HG03060 (cell line): ENCODE results near the gene ATG7.
"Not testable (repeated sequence)": the region's sequence is repeated elsewhere in the genome, so short reads cannot be mapped to it uniquely, and the experiment has no call there.

Source experiments
- ATAC-seq: cut with Tn5 transposase; IDR thresholded peaks from one replicate; pipeline ENCODE4 v1.9.1; 2021; ENCODE audit warnings: low read depth, moderate number of reproducible peaks; ENCODE audit not compliant: unreplicated experiment

Gene ATG7

GRCh38 chr3:11250902-11251806, 21.0 kb upstream of the ATG7 start:
- no peak for ATAC-seq

DNA sequence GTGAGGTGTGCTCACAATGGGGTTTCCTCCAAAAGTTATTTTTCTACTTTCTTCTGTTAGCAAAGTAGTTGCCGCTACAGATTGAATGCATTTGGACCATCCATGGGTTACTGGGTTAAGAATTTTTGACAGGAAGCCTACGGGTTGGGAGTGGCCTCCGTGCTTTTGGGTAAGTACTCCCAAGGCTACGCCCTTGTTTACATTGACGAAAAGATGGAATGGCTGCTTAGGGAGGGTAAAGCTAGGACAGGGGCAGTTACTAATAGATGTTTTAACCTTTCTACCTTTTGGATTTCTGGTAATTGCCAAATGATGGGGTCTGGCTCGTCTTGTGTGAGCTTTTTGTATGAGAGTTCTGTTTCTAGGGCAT, 20.4 kb upstream of the ATG7 start:
- no peak for ATAC-seq

- no peak for ATAC-seq
These were observed 17.3 kb upstream of the ATG7 start for GRCh38 chr3:11254876-11255275.

DNA sequence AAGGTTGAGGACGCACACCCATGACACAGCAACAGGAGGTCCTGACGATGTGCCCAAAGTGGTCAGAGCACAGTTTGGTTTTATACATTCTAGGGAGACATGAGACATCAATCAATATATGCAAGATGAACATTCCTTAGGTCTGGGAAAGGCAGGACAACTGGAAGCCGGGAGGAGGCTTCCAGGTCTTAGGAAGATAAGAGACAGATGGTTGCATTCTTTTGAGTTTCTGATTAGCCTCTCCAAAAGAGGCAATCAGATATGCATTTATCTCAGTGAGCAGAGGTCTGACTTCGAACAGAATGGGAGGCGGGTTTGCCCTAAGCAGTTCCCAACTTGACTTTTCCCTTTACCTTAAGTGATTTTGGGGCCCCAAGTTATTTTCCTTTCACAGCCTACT, 16.7 kb upstream of the ATG7 start:
- not testable (repeated sequence) for ATAC-seq

- no peak for ATAC-seq
These were observed 13.2 kb upstream of the ATG7 start for GRCh38 chr3:11258958-11259357.

DNA sequence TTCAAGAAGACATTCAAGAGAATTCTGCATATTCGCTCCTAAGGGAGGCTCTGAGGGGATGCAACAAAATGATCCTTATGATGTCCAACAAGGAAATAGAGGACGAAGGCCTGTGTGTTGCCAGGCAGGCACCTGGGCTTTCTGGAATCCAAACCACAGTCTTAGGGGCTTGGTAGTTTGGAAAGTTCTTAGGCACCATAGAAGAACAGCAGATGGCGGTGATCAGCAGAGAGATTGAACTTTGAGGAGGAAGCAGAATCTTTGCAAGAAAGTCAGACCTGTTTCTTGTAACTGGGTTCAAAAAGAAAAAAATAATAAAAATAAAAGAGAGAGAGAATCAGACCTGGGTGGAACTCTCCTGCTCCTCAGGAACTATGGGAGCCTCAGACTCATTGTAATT, 11.7 kb upstream of the ATG7 start:
- ATAC-seq: no peak

GRCh38 chr3:11269007-11269406, 3.2 kb upstream of the ATG7 start:
- no peak for ATAC-seq

DNA sequence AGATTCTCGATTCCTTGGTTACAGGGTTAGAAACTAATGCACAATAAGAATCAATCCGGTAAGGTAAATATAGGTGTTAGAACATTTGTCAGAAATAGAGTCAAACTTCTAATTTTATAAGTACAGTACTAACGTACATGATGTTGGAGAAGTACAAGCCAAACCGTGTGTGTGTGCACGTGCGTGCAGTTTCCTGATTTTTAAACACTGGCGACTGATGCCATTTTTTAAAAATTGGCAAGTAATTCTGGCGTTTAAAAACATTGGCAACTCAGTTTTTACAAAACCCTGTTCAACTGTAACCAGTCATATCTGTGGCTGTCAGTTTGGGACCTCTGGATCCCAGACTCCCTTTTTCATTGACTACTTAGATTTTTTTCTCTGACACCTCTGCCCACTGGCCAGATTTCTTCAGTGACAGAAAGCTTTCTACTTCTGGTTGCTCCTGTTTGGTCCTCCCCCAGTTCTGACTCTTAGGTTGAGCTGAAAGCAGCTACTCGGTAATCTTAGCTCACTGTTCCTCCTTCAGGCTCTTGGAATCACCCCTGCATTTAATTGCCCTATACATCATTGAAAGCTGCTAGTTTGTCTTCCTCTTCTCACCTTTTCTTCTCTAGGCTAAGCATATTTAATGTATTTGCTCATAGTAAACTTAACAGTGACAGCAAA, 843 bp downstream of the ATG7 start:
- ATAC-seq: no peak

DNA sequence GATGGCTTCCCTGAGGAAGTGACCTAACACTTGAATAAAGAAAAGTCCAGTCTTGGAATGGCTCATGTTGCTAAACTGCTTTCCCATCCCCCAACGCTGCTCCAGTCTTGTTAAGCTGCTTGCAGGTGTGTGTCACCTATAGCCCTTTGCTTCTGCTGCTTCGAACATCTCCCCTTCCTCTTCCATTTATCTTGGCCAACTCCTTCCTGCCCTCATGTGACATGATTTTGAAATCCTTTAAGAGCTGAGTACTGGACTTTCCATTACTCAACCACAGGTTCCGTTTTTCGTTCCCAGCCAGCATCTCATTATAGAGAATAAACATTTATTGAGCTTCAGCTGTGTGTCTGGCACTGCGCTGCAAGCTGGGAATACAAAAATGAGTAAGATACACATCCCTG, 1.7 kb downstream of the ATG7 start:
- no peak for ATAC-seq

- ATAC-seq: no peak
These were observed 2.5 kb downstream of the ATG7 start for GRCh38 chr3:11274566-11275142.

- ATAC-seq: no peak
These were observed 3.7 kb downstream of the ATG7 start for GRCh38 chr3:11275926-11276325.

DNA sequence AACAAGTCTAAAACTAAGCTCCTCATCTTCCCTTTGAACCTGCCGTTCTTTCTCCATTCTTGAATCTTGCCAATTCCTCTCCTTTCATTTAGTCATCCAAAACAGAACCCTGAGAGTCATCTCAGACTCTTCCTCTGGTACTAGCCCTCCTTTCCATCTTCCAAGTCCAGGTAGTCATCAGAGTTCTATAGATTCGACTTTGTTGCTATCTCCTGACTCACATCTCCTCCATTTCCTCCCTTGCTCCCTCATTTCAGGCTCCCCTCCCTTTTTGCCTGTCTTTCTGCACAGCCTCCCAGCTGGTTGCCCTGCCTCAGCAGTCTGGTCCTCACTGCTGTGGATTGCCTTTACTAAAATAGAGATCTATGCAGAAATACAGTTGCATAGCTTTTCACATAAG, 4.7 kb downstream of the ATG7 start:
- ATAC-seq: no peak

DNA sequence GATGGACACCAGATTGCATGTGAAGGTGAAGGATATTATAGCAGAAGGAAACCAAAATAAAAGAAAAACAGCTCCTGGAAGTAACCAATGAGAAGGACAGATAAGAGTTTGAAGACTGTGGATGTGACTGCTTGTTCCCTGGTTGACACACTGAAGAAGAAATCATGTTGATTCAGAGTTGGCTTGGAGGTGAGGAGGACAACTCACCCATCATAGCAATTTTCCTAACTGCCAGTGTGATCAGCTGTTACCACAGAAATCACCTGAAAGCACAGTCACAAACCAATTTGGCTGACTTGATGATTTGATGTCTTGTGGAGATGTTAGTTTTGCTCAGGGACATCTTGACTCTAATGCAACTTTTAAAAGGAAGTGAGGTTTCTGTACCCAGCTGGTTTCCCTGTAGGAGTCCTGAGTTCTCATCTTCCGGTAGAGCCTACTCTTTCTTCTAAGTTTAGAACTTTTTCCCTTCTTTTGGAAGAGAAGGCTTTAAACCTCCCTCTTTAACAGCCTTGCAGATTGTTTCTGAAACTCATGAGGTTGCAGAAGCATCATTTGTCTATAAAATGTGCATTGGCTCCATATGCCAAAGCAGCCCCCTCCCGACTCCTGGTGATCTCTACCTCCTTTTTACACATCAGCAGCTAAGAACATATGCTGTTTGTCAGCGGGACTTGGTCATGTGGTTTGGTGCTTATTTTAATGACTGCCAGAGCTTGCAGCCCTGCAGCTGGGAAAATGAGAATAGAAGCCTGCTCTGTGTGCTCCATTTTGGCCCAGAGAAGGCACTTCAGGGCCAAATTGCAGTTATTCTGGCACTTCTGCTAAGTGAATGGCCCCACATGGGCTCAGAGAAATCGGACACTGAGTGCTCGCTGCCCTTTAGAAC, 10.3 kb downstream of the ATG7 start:
- no peak for ATAC-seq

DNA sequence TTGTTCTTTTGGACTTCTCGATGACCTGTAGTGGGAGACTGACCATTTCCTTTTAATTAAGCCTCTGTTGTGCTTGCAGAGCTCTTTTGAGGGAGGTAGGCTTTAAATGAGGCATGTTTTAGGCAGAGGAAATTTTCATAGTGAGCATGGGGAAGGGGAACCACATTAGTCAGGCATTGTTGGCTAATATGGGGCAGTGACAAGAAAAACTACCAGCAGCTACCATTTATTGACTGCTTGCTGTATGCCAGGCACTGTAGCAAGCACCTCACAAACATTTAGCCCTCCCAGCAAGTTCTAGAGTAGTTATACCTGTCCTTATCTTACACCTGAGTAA, 10.9 kb downstream of the ATG7 start:
- no peak for ATAC-seq

GRCh38 chr3:11284011-11284410, 11.8 kb downstream of the ATG7 start:
- no peak for ATAC-seq

DNA sequence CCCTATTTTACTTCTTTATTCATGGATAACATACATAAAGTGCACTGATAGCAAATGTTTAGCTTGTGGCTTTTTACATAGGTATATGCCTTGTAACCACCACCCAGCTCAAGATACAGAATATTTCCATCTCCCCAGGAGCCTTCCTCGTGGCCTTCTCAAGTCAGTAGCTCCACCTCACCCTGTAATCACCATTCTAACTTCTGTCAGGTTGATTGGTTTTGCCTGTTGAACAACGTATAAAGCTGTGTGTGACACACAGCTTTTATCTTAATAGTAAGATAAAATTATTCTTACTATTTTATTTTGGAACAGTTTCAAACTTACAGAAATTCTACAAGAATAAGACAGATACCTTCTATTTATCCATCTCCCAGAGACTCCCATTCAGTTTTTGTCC, 13.3 kb downstream of the ATG7 start:
- ATAC-seq: no peak

- no peak for ATAC-seq
These were observed 15.2 kb downstream of the ATG7 start for GRCh38 chr3:11287404-11287803.

DNA sequence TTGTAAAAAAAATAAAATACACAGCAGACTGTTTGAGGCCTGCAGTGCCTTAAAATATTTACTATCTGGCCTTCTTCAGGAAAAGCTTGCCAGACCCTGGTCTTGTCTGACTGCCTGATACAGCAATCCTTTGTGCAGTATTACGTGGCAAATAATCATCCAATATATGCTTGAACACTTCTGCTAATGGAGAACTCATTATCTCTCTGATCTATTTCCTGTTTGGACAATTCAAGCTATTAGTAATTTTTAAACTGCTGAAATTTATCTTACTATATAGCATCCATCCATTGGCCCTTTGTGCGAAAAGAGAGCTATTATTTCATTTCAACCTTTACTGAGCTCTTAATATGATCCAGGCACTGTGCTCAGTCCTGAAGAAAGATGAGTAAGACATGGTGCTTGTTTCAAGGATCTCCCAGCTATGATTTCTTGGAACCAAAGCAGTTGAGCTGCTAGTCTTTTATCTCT, 15.9 kb downstream of the ATG7 start:
- no peak for ATAC-seq

- peak; percentile 58 for ATAC-seq
These were observed 16.8 kb downstream of the ATG7 start for GRCh38 chr3:11288786-11289637.

DNA sequence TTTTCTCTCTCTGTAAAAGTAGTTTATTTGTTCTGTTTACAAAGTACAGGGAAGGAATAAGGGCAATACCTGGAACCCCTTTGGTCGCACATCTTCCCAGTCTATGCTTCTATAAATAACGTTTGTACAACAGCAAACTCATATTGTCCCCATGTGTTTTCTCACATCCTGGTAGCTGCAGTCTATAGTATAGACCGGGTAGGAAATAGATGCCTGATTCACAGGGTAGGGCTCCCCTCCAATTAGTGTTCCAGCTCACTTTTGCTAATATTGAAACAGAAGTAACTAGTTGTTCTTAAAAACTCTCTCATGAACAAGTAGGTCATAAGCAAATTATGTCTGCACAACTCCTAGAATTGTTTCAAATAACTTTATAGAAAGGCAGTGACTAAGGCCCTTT, 17.7 kb downstream of the ATG7 start:
- ATAC-seq: no peak
